GM18511 (cell line): ENCODE data around the gene WASHC2A.
"Not testable (repeated sequence)": the region's sequence is repeated elsewhere in the genome, so short reads cannot be mapped to it uniquely, and the experiment has no call there.

Source experiments
- ATAC-seq: cut with Tn5 transposase; IDR thresholded peaks from one replicate; pipeline ENCODE4 v1.9.1; 2021; ENCODE audit warnings: mild to moderate bottlenecking, moderate library complexity; ENCODE audit not compliant: unreplicated experiment

WASHC2A gene

GRCh38 chr10:50132841-50133240, 65.1 kb downstream of the WASHC2A start:
- ATAC-seq = not testable (repeated sequence)

- not testable (repeated sequence) for ATAC-seq
Observed at GRCh38 chr10:50143512-50144174, 75.9 kb downstream of the WASHC2A start.

GRCh38 chr10:50145575-50145974, 77.8 kb downstream of the WASHC2A start:
- not testable (repeated sequence) for ATAC-seq

- ATAC-seq = no peak
Observed at GRCh38 chr10:50152792-50153272, 85.1 kb downstream of the WASHC2A start.

- ATAC-seq = not testable (repeated sequence)
Observed at GRCh38 chr10:50157868-50158267, 90.1 kb downstream of the WASHC2A start.

GRCh38 chr10:50159856-50160255, 92.1 kb downstream of the WASHC2A start:
- not testable (repeated sequence) for ATAC-seq

- not testable (repeated sequence) for ATAC-seq
Observed at GRCh38 chr10:50165038-50165437, 97.3 kb downstream of the WASHC2A start.

GRCh38 chr10:50167833-50168232, 100.1 kb downstream of the WASHC2A start:
- ATAC-seq = not testable (repeated sequence)

GRCh38 chr10:50169506-50169905, 101.8 kb downstream of the WASHC2A start:
- ATAC-seq = not testable (repeated sequence)

- not testable (repeated sequence) for ATAC-seq
Observed at GRCh38 chr10:50174788-50175525, 107.2 kb downstream of the WASHC2A start.
